HEK293 (cell line): ENCODE results near the gene PSMD12.

Experiments used
- MYNN ChIP-seq: fragments of 450-650 bp; formaldehyde crosslinking; IDR thresholded peaks from 2 replicates; pipeline ENCODE4 v1.5.1; 2016; ENCODE audit warnings: missing biosample characterization, missing genetic modification characterization, borderline replicate concordance
- OSR2 ChIP-seq: fragments of 450-650 bp; formaldehyde crosslinking; IDR thresholded peaks from 2 replicates; pipeline ENCODE4 v1.5.1; 2016; ENCODE audit warnings: missing biosample characterization, missing genetic modification characterization
- SETDB1 ChIP-seq: IDR thresholded peaks from one replicate; pipeline ENCODE4 v1.6.1; 2017; ENCODE audit warnings: mild to moderate bottlenecking, low read length, moderate library complexity, mixed read lengths; ENCODE audit not compliant: insufficient read length
- ZEB2 ChIP-seq: fragments of 450-650 bp; formaldehyde crosslinking; IDR thresholded peaks from 2 replicates; pipeline ENCODE4 v1.5.1; 2016; ENCODE audit warnings: missing biosample characterization, missing genetic modification characterization
- ZNF521 ChIP-seq: fragments of 450-650 bp; formaldehyde crosslinking; IDR thresholded peaks from 2 replicates; pipeline ENCODE4 v1.5.1; 2017; ENCODE audit warnings: missing biosample characterization, mild to moderate bottlenecking, missing genetic modification characterization
- ZNF585B ChIP-seq: fragments of 450-650 bp; formaldehyde crosslinking; IDR thresholded peaks from 2 replicates; pipeline ENCODE4 v1.5.1; 2016; ENCODE audit warnings: missing biosample characterization, missing genetic modification characterization
- TF ChIP-seq, protein P1 (sequence below): fragments of 450-650 bp; formaldehyde crosslinking; IDR thresholded peaks from 2 replicates; pipeline ENCODE4 v1.5.1; 2016; ENCODE audit warnings: missing biosample characterization, missing genetic modification characterization

DNA sequence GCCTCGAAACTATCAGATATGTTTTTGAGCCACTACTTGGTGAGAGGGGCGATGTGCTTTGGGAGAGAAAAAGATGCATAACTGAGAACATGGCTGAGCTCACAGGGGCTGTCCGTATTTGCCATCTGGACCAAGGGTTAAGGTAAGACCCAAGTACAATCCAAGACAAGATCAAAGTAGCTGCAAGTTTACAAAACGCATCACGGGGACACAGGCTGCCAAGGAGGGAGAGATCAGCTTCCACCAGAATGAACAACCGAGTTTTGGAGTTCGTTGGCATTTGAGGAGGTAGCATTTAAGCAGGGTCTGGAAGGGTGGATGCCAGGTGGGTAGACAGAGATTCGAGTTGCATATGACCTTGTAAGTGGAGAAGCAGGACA is 12.9 kb upstream of the PSMD12 start:
- no peak for TF ChIP-seq ZNF521 (tag by site-specific recombination)
- no peak for TF ChIP-seq ZNF585B (tag by site-specific recombination)
- TF ChIP-seq, protein P1, sequence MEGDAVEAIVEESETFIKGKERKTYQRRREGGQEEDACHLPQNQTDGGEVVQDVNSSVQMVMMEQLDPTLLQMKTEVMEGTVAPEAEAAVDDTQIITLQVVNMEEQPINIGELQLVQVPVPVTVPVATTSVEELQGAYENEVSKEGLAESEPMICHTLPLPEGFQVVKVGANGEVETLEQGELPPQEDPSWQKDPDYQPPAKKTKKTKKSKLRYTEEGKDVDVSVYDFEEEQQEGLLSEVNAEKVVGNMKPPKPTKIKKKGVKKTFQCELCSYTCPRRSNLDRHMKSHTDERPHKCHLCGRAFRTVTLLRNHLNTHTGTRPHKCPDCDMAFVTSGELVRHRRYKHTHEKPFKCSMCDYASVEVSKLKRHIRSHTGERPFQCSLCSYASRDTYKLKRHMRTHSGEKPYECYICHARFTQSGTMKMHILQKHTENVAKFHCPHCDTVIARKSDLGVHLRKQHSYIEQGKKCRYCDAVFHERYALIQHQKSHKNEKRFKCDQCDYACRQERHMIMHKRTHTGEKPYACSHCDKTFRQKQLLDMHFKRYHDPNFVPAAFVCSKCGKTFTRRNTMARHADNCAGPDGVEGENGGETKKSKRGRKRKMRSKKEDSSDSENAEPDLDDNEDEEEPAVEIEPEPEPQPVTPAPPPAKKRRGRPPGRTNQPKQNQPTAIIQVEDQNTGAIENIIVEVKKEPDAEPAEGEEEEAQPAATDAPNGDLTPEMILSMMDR = no peak
- no peak for TF ChIP-seq SETDB1
- no peak for TF ChIP-seq MYNN
- TF ChIP-seq ZEB2 (tag by site-specific recombination) = no peak
- no peak for TF ChIP-seq OSR2
